Mesothelial cell of epicardium (in vitro differentiated cells): Measurements from ENCODE around the gene SLC25A12. TPM values are rescaled to one million over a fixed set of nuclear protein-coding genes. Genes with fewer than 3 reads are reported as not detected.
"Not testable (repeated sequence)": the region's sequence is repeated elsewhere in the genome, so short reads cannot be mapped to it uniquely, and the experiment has no call there.

Source experiments
- DNase-seq, 2 experiments: peaks; one replicate each; pipeline ENCODE4 v3.0.0; 2021; ENCODE audit warnings: low spot score in 2 of 2; ENCODE audit not compliant: unreplicated experiment in 2 of 2
- H3K27ac Mint-ChIP-seq: 2 replicates; pipeline ENCODE4 v1.8.0; 2021; ENCODE audit warnings: mixed read lengths
- H3K27me3 Mint-ChIP-seq: 2 replicates; pipeline ENCODE4 v1.8.0; 2021; ENCODE audit warnings: low read depth, mixed read lengths
- H3K36me3 Mint-ChIP-seq: 2 replicates; pipeline ENCODE4 v1.8.0; 2021; ENCODE audit warnings: mixed read lengths
- H3K4me1 Mint-ChIP-seq: 2 replicates; pipeline ENCODE4 v1.8.0; 2021; ENCODE audit warnings: mixed read lengths
- H3K4me3 Mint-ChIP-seq: 2 replicates; pipeline ENCODE4 v1.8.0; 2021; ENCODE audit warnings: mild to moderate bottlenecking, moderate library complexity, mixed read lengths
- H3K9me3 Mint-ChIP-seq: 2 replicates; pipeline ENCODE4 v1.8.0; 2021; ENCODE audit warnings: mixed read lengths
- CTCF ChIP-seq: fragments of 200-600 bp; sonication (generic); IDR thresholded peaks from one replicate; pipeline ENCODE4 v1.5.0; 2021; ENCODE audit warnings: antibody characterized with exemption; ENCODE audit not compliant: unreplicated experiment
- total RNA-seq: library from RNA; stranded (reverse); gene quantifications from 3 replicates; pipeline ENCODE4 v1.2.1, GENCODE V29; 2021

SLC25A12 gene
- total RNA-seq, 1 donor from 2014 or later = 25.4 TPM

GRCh38 chr2:171913517-171913916 is 19.5 kb upstream of the SLC25A12 start:
- H3K27ac Mint-ChIP-seq = no peak overlapping the region
- H3K9me3 Mint-ChIP-seq = no peaks in the 10 kb centered on the region
- no peak overlapping the region for H3K4me3 Mint-ChIP-seq
- TF ChIP-seq CTCF = no peak
- H3K36me3 Mint-ChIP-seq = no peaks in the 10 kb centered on the region
- H3K4me1 Mint-ChIP-seq = no peaks in the 10 kb centered on the region
- no peaks in the 10 kb centered on the region for H3K27me3 Mint-ChIP-seq
- DNase-seq = no peak

- no peaks in the 10 kb centered on the region for H3K36me3 Mint-ChIP-seq
- no peaks in the 10 kb centered on the region for H3K27me3 Mint-ChIP-seq
- no peak overlapping the region for H3K27ac Mint-ChIP-seq
- DNase-seq = no peak
- no peak overlapping the region for H3K4me3 Mint-ChIP-seq
- no peaks in the 10 kb centered on the region for H3K9me3 Mint-ChIP-seq
- no peaks in the 10 kb centered on the region for H3K4me1 Mint-ChIP-seq
- no peak for TF ChIP-seq CTCF
Observed at GRCh38 chr2:171910494-171910893, 16.4 kb upstream of the SLC25A12 start.

GRCh38 chr2:171909266-171909665 is 15.2 kb upstream of the SLC25A12 start:
- Mint-ChIP-seq H3K27ac (no peak overlapping the region), H3K36me3 (no peaks in the 10 kb centered on the region), H3K27me3 (no peaks in the 10 kb centered on the region), H3K9me3 (no peaks in the 10 kb centered on the region), H3K4me1 (no peaks in the 10 kb centered on the region), H3K4me3 (no peak overlapping the region)
- TF ChIP-seq CTCF = no peak
- no peak for DNase-seq

- no peaks in the 10 kb centered on the region for H3K9me3 Mint-ChIP-seq
- TF ChIP-seq CTCF = no peak
- DNase-seq = no peak
- no peak overlapping the region for H3K4me3 Mint-ChIP-seq
- no peaks in the 10 kb centered on the region for H3K36me3 Mint-ChIP-seq
- H3K27me3 Mint-ChIP-seq = no peaks in the 10 kb centered on the region
- no peak overlapping the region for H3K27ac Mint-ChIP-seq
- H3K4me1 Mint-ChIP-seq = no peaks in the 10 kb centered on the region
Observed at GRCh38 chr2:171908235-171908634, 14.2 kb upstream of the SLC25A12 start.

GRCh38 chr2:171902840-171903420 is 8.9 kb upstream of the SLC25A12 start:
- no peak overlapping the region for H3K27ac Mint-ChIP-seq
- H3K27me3 Mint-ChIP-seq = no peaks in the 10 kb centered on the region
- no peaks in the 10 kb centered on the region for H3K9me3 Mint-ChIP-seq
- no peaks in the 10 kb centered on the region for H3K4me1 Mint-ChIP-seq
- DNase-seq = no peak
- no peaks in the 10 kb centered on the region for H3K36me3 Mint-ChIP-seq
- H3K4me3 Mint-ChIP-seq = no peak overlapping the region
- no peak for TF ChIP-seq CTCF

- not testable (repeated sequence) for DNase-seq, H3K36me3 Mint-ChIP-seq, H3K4me3 Mint-ChIP-seq, H3K9me3 Mint-ChIP-seq, H3K27ac Mint-ChIP-seq, H3K27me3 Mint-ChIP-seq, H3K4me1 Mint-ChIP-seq
Observed at GRCh38 chr2:171899623-171900282, 5.7 kb upstream of the SLC25A12 start.
